HEK293 (cell line): Measurements from ENCODE around the gene C1GALT1C1L.

Experiments used
- CTCF ChIA-PET: fragments of 350-600 bp; formaldehyde crosslinking; extraction: SDS; loops from one replicate; lab custom pipeline; 2021; ENCODE audit warnings: antibody characterized with exemption; lab: Yijun Ruan, JAX
- POLR2A ChIA-PET: fragments of 300-600 bp; formaldehyde crosslinking; extraction: SDS; loops from one replicate; lab custom pipeline; 2020; ENCODE audit warnings: antibody characterized with exemption, inconsistent platforms; lab: Yijun Ruan, JAX
- H3K27ac ChIP-seq: fragments of 200-500 bp; sonication (Bioruptor generic); 2 replicates; pipeline ENCODE4 v1.5.1; 2014; ENCODE audit warnings: low read depth, low read length, control low read depth, inconsistent platforms; ENCODE audit errors: extremely low read depth
- H3K36me3 ChIP-seq, 2 experiments: fragments of 200-500 bp in 1 of 2; sonication (Bioruptor generic) in 1 of 2; 1 replicate in 1 of 2; 2 replicates in 1 of 2; pipeline ENCODE4 v1.5.1; 2014 to 2017; ENCODE audit warnings: inconsistent platforms in 2 of 2, low read length in 2 of 2; ENCODE audit not compliant: control insufficient read depth in 2 of 2, insufficient read depth in 1 of 2
- H3K4me1 ChIP-seq: fragments of 200-500 bp; sonication (Bioruptor generic); 2 replicates; pipeline ENCODE4 v1.5.1; 2014; ENCODE audit warnings: mild to moderate bottlenecking, low read length, inconsistent platforms; ENCODE audit not compliant: control insufficient read depth, insufficient read depth
- H3K4me3 ChIP-seq: 2 replicates; pipeline ENCODE4 v1.5.1; 2011; ENCODE audit warnings: low read depth, mild to moderate bottlenecking, control low read depth, low read length, moderate library complexity
- H3K9me3 ChIP-seq: fragments of 200-500 bp; sonication (Bioruptor generic); 2 replicates; pipeline ENCODE4 v1.5.1; 2014; ENCODE audit warnings: low read depth, low read length, inconsistent platforms; ENCODE audit not compliant: control insufficient read depth, insufficient read depth
- AEBP2 ChIP-seq: fragments of 450-650 bp; formaldehyde crosslinking; IDR thresholded peaks from 2 replicates; pipeline ENCODE4 v1.5.1; 2016; ENCODE audit warnings: missing biosample characterization, missing genetic modification characterization, borderline replicate concordance
- ELK4 ChIP-seq: IDR thresholded peaks from 2 replicates; pipeline ENCODE4 v1.6.1; 2011; ENCODE audit warnings: mild to moderate bottlenecking, low read depth, low read length, borderline replicate concordance
- GLI2 ChIP-seq: fragments of 450-650 bp; formaldehyde crosslinking; IDR thresholded peaks from 2 replicates; pipeline ENCODE4; 2017; ENCODE audit warnings: missing biosample characterization, missing genetic modification characterization, low read depth, borderline replicate concordance
- HOXA7 ChIP-seq: sonication (generic); formaldehyde crosslinking; IDR thresholded peaks from 2 replicates; pipeline ENCODE4 v1.8.1; 2022; ENCODE audit warnings: missing genetic modification reagents, borderline replicate concordance
- IKZF3 ChIP-seq: fragments of 450-650 bp; IDR thresholded peaks from 2 replicates; pipeline ENCODE4 v1.5.0; 2018; ENCODE audit warnings: missing biosample characterization, mild to moderate bottlenecking, missing genetic modification characterization, moderate library complexity
- MEIS1 ChIP-seq: sonication (generic); formaldehyde crosslinking; IDR thresholded peaks from 2 replicates; pipeline ENCODE4 v1.8.1; 2022; ENCODE audit warnings: missing genetic modification reagents, mild to moderate bottlenecking, borderline replicate concordance
- PATZ1 ChIP-seq: fragments of 450-650 bp; formaldehyde crosslinking; IDR thresholded peaks from 2 replicates; pipeline ENCODE4 v1.5.1; 2016; ENCODE audit warnings: missing biosample characterization, missing genetic modification characterization
- PRDM10 ChIP-seq: fragments of 450-650 bp; formaldehyde crosslinking; IDR thresholded peaks from 2 replicates; pipeline ENCODE4 v1.5.1; 2016; ENCODE audit warnings: missing biosample characterization, missing genetic modification characterization
- TRIM28 ChIP-seq: IDR thresholded peaks from 2 replicates; pipeline ENCODE4 v1.6.1; 2011; ENCODE audit warnings: low read length, control low read depth, borderline replicate concordance
- ZBTB21 ChIP-seq: fragments of 450-650 bp; formaldehyde crosslinking; IDR thresholded peaks from 2 replicates; pipeline ENCODE4 v1.5.1; 2017; ENCODE audit warnings: missing biosample characterization, missing genetic modification characterization
- ZBTB7A ChIP-seq: fragments of 450-650 bp; formaldehyde crosslinking; IDR thresholded peaks from 2 replicates; pipeline ENCODE4 v1.5.1; 2016; ENCODE audit warnings: low read depth, missing biosample characterization, missing genetic modification characterization
- ZIC2 ChIP-seq: fragments of 450-650 bp; formaldehyde crosslinking; IDR thresholded peaks from 2 replicates; pipeline ENCODE4 v1.5.1; 2016; ENCODE audit warnings: missing biosample characterization, missing genetic modification characterization
- ZNF214 ChIP-seq: fragments of 450-650 bp; formaldehyde crosslinking; IDR thresholded peaks from 2 replicates; pipeline ENCODE4 v1.5.1; 2017; ENCODE audit warnings: missing biosample characterization, mild to moderate bottlenecking, missing genetic modification characterization, borderline replicate concordance
- ZNF274 ChIP-seq, 2 experiments: fragments of 200-500 bp in 1 of 2; fragments of 450-650 bp in 1 of 2; sonication (Bioruptor generic) in 1 of 2; formaldehyde crosslinking in 1 of 2; IDR thresholded peaks; 2 replicates each; pipeline versions ENCODE4 v1.5.1 to v1.6.1; 2014 to 2016; ENCODE audit warnings: borderline replicate concordance in 1 of 2, inconsistent platforms in 1 of 2, low read length in 1 of 2, missing biosample characterization in 1 of 2, missing genetic modification characterization in 1 of 2
- ZNF610 ChIP-seq: fragments of 450-650 bp; formaldehyde crosslinking; IDR thresholded peaks from 2 replicates; pipeline ENCODE4 v1.5.1; 2016; ENCODE audit warnings: missing biosample characterization, missing genetic modification characterization, borderline replicate concordance
- ZNF701 ChIP-seq: fragments of 450-650 bp; formaldehyde crosslinking; IDR thresholded peaks from 2 replicates; pipeline ENCODE4 v1.5.1; 2016; ENCODE audit warnings: missing biosample characterization, missing genetic modification characterization
- ZNF776 ChIP-seq: fragments of 450-650 bp; formaldehyde crosslinking; IDR thresholded peaks from 2 replicates; pipeline ENCODE4 v1.5.0; 2017; ENCODE audit warnings: missing biosample characterization, missing genetic modification characterization, borderline replicate concordance
- ZXDB ChIP-seq: fragments of 450-650 bp; formaldehyde crosslinking; IDR thresholded peaks from 2 replicates; pipeline ENCODE4 v1.5.1; 2016; ENCODE audit warnings: missing biosample characterization, missing genetic modification characterization

The C1GALT1C1L gene

GRCh38 chr2:43637030-43637803, 39.0 kb downstream of the C1GALT1C1L start, which contains the start of gene PLEKHH2 (continued):
- TF ChIP-seq PRDM10 (tag by site-specific recombination) (no peak), ZBTB7A (no peak), ZIC2 (no peak), IKZF3 (tag by site-specific recombination) (peak; percentile 16; the same call in 1 of the 2 replicates), ZNF776 (no peak), PATZ1 (tag by site-specific recombination) (peak; percentile 83), ZNF701 (tag by site-specific recombination) (no peak), HOXA7 (no peak), GLI2 (tag by site-specific recombination) (no peak), MEIS1 (CRISPR knock-in tag) (no peak), ZNF214 (tag by site-specific recombination) (no peak), ZNF610 (tag by site-specific recombination) (no peak), AEBP2 (tag by site-specific recombination) (no peak), ELK4 (no peak), ZNF274 (IDR thresholded peaks at IDR 0.05; ENCODE audit: low read length) (no peak), ZNF274 (tag by site-specific recombination; IDR thresholded peaks at IDR 0.05; ENCODE audit: borderline replicate concordance) (no peak), ZBTB21 (tag by site-specific recombination) (no peak)

- ChIA-PET POLR2A (interaction anchor here (0.6 to 1.1 kb wide), 7 partner anchors 10 to 137 kb away, joined by 3 to 9 read pairs (median 4); partner anchors contain the start of genes C1GALT1C1L, DYNC2LI1 and THADA), CTCF (interaction anchor here (0.7 to 1.8 kb wide), 3 partner anchors 11 to 71 kb away, joined by 3 to 5 read pairs (median 3); no protein-coding TSS in a partner anchor)
- TF ChIP-seq ZXDB (tag by site-specific recombination) (no peak), TRIM28 (0 out of 2 replicates have a peak, but pooled peaks have one; percentile 20)
- Histone ChIP-seq H3K27ac (no peak overlapping the region), H3K4me3 (peak overlapping the region; percentile 92), H3K4me1 (no peaks in the 10 kb centered on the region), H3K36me3 (no peaks in the 10 kb centered on the region), H3K9me3 (no peaks in the 10 kb centered on the region)
Measured at GRCh38 chr2:43636621-43637020, 39.6 kb downstream of the C1GALT1C1L start.
